Measurements from ENCODE around the gene SSH2.

- TF ChIP-seq, protein P1, sequence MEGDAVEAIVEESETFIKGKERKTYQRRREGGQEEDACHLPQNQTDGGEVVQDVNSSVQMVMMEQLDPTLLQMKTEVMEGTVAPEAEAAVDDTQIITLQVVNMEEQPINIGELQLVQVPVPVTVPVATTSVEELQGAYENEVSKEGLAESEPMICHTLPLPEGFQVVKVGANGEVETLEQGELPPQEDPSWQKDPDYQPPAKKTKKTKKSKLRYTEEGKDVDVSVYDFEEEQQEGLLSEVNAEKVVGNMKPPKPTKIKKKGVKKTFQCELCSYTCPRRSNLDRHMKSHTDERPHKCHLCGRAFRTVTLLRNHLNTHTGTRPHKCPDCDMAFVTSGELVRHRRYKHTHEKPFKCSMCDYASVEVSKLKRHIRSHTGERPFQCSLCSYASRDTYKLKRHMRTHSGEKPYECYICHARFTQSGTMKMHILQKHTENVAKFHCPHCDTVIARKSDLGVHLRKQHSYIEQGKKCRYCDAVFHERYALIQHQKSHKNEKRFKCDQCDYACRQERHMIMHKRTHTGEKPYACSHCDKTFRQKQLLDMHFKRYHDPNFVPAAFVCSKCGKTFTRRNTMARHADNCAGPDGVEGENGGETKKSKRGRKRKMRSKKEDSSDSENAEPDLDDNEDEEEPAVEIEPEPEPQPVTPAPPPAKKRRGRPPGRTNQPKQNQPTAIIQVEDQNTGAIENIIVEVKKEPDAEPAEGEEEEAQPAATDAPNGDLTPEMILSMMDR (conservative IDR thresholded peaks at IDR 0.05 in 1 of 2, IDR thresholded peaks at IDR 0.05 in 1 of 2; ENCODE audit: extremely low read depth in 1 of 2, insufficient read depth in 1 of 2, low read depth in 1 of 2, low read length in 2 of 2) = no peak
- TF ChIP-seq EZH2 (IDR thresholded peaks at IDR 0.05; ENCODE audit: borderline replicate concordance, low read length) = no peak
Observed at GRCh38 chr17:29772981-29773380, 157.0 kb downstream of the SSH2 start.

All from mammary epithelial cell (primary cell).